HG02885 (cell line): Measurements from ENCODE around the gene IL32.

Source experiments
- ATAC-seq: cut with Tn5 transposase; IDR thresholded peaks from one replicate; pipeline ENCODE4 v1.9.1; 2021; ENCODE audit warnings: mild to moderate bottlenecking; ENCODE audit not compliant: unreplicated experiment, poor library complexity

Gene IL32, protein sequence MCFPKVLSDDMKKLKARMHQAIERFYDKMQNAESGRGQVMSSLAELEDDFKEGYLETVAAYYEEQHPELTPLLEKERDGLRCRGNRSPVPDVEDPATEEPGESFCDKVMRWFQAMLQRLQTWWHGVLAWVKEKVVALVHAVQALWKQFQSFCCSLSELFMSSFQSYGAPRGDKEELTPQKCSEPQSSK

DNA sequence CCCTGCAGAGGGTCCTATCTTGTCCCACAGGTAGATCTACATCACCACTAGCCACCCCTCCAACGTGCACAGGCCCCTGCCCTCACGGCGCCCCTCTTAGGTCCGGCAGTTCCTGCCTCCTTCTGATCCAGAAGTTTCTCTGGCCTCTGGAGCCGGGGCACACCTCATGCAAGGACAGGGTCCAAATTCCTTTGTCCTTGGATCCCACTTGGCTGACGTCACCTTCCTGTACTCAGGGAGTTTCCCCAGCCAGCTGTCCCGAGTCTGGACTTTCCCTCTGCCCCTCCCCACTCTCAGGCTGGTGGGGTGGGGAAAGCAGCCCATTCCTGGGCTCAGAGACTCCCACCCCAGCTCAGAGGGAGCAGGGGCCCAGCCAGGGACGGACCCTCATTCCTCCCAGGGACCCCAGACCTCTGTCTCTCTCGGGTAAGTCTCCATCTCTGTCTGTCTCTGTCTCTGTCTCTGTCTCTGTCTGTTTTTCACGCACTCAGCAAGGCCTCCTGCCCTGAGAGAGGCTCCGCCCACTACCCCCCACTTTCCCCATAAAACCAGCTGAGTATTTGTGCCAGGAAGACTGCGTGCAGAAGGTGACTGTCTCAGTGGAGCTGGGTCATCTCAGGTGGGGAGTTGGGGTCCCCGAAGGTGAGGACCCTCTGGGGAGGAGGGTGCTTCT is at the start of gene IL32:
IL32 (plus strand) TSS at position 572 of the 673 bp plus-strand sequence. CDS start 172 bp downstream, outside the sequence.
- no peak for ATAC-seq

DNA sequence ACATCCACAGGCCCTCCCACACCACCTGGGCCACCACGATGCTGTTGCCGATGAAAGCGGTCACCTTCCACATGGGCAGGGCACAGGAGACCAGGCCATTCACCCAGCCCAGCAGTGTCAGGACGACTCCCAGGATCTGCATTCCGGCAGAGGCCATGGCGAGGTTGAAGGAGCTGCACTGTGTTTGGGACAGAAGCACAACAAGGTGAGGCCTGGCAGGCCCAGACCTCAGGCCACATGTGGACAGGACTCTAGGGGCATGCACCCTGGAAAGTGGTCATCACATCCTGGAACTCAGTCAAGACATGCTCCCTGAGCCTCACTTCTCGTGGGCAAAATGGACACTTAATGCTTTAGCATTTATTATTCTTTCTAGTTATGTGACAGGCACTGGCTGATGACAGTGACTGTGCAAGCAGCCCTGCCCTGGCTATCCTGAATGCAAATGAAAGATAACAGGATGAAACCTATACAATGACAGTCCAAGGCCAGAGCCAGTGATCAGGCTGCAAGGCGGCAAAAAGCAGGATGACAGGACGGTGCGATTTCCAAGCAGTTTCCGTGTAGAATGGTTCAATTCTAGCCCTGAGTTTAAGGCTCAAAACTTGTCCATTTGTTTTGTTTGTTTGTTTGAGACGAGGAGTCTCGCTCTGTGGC is 49.4 kb upstream of the IL32 start:
- ATAC-seq, result no peak

DNA sequence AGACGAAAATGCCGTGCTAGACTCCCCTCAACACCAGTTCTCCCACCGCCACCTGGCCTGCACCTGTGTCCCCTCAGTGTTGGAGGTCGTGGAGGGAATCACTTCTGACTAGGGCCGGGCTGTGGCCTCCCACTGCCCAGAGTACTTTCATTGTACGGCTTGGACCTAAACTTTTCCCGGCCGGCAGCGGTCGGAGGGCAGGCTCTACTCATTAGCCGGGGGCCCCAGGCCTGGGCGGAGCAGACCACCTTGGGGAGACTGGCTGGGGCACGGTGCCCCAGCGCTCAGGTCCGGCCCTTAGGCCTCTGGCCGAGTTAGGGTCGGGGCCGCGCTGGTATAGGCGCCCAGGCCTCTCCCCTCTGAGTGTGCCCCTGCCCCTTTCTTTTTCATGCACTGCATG is 48.1 kb upstream of the IL32 start:
- ATAC-seq, result no peak

DNA sequence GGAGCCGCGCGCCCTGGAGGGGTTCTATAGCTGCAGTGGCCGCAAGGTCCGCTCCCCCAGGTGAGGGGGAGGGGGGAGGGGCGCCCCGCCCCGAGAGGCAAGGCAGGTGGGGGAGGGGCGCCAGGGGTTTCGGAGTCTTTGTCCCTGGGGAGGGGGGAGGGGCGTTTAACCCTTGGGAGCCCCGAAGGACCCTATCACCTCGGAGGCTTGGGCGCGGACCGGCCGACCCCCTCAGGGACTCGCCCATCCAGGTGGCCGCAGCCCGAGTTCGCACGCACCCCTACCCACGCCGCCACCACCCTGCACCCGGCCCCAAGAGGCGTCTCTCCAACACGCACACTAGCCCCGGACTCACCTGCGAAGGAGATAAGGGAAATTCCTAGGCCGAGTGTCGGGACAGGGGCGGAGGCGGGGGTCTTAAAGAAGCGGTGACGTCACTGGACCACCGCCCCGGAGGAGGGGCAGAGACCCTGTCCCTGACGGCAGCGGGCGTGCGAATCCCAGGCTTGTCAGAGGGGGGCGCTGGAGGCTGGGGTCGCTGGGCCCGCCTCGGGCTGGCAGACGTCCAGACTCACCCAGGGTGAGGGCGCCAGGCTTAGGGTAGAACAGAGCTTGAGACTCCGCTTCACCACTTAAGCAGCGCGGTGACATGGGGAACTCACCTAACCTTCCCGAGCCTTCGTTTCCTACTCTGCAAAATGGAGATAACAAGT is 47.5 kb upstream of the IL32 start, which contains the start of gene CLDN6:
CLDN6 (minus strand) TSS at position 390 of the 713 bp plus-strand sequence. CDS start 2,162 bp downstream, outside the sequence.
- ATAC-seq, result no peak

DNA sequence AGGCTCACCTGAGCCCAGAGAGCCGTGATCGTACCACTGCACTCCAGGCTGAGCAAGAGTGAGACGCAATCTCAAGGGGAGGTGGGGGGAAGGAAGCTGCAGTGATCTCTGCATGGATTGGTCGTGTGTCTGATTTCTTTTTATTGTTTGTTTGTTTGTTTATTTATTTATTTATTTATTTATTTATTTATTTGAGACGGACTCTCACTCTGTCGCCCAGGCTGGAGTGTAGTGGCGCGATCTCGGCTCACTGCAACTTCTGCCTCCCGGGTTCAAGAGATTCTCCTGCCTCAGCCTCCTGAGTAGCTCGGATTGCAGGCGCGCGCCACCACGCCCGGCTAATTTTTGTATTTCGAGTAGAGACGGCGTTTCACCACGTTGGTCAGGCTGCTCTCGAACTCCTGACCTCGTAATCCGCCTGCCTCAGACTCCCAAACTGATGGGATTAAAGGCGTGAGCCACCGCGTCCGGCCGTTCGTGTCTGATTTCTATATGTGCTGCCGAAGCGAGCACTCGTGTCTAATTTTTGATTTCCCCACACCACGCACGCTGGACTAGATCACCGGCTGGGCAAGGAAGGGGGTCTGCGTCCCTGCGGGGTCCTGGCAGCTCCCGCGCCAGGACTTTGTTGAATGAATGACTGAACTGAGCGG is 45.7 kb upstream of the IL32 start:
- ATAC-seq, result no peak

DNA sequence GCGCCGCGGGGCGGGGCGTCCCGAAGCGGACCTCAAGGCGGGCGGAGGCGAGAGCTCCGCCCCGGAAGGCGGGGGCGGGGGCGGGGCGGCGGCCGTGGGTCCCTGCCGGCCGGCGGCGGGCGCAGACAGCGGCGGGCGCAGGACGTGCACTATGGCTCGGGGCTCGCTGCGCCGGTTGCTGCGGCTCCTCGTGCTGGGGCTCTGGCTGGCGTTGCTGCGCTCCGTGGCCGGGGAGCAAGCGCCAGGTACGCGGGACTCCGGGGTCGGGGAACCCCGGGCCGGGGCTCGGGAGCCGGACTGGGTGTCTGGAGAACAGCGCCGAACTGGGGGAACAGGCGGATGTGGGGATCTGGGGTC is 45.2 kb upstream of the IL32 start, which contains the start of gene TNFRSF12A:
TNFRSF12A (plus strand) TSS at position 122 of the 357 bp plus-strand sequence; CDS start at position 152, 30 bp downstream.
- ATAC-seq, result no peak

DNA sequence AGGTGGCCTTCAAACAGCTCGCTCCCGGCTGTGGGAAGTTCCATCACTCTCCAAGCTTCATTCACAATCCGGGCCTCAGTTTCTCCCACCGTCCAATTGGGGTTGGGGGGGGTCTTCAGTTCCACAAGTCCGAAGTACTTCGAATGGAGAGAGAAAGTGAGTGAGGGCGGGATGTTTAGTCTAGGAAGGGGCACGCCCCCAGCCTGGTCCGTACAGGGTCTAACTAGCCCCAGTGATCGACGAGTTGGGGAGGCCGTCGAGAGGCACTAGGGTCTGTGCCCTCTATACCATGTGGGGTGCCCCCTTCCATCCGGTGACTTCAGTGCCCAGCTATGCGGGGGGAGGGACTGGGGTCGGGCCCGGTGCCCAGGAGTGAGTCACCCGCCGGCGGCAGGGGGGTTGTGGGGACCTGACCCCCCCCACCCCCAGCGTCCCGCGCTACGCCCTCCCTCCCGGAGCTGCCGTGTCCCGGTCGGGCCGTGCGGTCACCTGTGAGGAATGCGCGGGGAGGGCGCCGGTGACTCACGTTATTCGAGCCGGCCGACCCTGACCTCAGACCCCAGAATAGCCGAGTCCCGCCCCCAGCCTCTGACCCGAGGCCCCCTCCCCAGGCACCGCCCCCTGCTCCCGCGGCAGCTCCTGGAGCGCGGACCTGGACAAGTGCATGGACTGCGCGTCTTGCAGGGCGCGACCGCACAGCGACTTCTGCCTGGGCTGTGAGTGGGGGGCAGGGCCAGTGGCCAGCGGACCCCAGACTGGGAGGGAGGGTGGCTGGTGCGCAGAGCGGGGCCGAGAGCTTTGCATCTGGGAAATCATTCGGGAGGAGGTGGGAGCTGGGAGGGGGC is 44.6 kb upstream of the IL32 start:
- ATAC-seq, result no peak

DNA sequence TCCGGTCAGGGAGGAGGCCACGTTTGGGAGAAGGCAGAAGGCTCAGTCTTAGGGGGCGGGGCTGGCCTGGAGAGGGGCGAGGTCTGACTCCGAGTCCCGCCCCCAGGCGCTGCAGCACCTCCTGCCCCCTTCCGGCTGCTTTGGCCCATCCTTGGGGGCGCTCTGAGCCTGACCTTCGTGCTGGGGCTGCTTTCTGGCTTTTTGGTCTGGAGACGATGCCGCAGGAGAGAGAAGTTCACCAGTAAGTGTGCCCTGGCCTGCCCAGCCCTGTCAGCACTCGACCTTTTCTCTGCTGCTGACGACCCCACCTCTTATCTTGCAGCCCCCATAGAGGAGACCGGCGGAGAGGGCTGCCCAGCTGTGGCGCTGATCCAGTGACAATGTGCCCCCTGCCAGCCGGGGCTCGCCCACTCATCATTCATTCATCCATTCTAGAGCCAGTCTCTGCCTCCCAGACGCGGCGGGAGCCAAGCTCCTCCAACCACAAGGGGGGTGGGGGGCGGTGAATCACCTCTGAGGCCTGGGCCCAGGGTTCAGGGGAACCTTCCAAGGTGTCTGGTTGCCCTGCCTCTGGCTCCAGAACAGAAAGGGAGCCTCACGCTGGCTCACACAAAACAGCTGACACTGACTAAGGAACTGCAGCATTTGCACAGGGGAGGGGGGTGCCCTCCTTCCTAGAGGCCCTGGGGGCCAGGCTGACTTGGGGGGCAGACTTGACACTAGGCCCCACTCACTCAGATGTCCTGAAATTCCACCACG is 43.8 kb upstream of the IL32 start:
- ATAC-seq, result no peak

DNA sequence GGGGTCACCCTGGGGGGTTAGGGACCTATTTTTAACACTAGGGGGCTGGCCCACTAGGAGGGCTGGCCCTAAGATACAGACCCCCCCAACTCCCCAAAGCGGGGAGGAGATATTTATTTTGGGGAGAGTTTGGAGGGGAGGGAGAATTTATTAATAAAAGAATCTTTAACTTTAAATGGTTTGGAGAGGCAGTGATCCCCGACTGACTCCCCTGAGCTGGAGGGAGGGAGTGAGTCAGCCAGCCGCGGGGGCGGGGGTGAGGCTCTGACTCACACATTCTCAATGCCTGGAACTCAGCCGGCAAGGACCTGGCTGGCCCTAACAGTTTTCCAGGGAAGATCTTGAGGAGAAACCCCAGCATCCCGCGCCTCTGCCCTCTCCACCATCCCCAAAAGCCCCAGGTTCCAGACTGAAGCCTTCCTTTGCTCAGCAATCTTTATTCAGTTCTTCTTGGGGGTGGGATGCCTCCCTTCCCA is 43.2 kb upstream of the IL32 start:
- no peak for ATAC-seq

DNA sequence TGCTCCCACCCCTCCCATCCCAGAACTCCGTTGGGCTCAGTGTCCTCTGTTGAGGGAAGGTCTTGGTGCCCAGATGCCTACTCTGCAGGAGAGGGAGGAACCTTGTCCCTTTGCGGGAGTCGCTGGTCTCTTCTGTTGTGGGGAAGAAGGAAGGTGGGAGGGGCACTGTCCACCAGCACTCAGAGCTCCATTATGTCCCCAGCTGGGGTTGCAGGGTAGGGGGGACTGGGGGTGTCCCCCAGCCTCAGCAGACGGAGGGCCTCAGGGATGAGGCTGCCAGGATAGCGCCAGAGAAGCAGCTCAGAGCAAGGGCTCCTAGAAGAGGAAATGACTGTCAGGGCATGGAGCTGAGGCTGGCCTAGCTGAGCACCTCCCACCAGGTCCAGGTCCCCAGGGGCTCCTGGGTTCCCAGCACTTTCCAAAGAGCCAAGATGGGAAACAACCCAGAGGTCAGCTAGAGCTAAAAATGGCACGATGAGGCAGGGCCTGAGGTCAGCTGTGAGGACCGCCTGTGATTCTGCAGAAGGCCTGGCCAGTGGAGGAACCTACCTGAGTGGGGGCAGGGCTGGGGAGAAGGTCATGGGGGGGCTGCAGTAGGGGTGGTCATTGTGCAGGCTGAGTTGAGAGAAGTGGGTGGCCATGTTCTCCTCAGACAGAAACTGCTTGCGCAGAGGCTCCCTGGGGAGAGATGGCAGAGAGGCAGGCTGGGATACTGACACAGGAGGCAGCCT is 42.6 kb upstream of the IL32 start:
- no peak for ATAC-seq

DNA sequence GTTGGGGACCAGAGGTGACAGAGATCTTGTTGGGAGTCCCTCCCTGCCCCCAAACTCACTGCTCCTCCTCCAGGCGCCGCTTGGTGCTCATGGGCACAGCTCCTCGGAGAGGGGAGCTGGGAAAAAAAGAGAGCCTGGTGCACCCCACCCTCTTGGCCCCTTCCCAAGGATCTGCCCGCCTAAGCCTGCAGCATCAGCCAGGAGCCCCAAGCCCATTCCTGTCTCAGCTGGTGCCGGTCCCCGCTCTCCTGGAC is 42.1 kb upstream of the IL32 start:
- no peak for ATAC-seq

DNA sequence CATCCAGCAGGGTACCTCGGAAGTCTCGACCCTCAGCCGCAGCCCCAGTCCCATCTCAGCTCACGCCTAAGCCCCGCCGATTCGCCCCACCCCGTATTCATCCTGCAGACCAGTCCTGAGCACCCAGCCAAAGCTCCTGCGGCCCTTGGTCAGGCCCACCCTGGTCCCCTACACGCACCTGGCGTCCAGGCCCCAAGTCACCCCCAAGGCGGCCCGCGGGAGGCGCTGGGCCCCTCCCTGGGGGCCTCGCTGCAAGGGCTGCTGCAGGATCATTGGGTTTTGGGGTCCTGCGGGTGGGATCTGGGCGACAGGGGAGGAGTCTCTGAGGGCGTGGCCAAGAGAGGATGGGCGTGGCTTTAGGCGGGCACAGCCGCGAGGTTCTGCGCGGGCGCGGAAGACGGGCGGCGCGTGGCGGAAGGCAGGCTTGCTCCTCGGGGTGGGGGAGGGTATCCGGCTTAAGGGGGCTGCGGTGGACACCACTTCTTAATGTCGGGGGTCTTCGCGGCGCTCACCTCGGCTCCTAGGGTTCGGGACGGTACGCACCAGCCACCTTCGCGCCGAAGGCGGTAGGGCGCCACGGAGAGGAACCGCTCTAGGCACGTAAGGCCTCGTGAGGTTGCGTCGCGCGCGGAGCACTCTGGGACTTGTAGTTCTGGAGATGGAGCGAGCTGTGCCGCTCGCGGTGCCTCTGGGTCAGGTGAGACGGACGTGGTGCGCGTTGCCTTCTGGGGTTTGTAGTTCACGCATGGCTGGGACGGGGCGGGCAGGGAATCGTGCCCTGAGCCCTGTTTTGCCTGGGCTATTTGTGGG is 41.6 kb upstream of the IL32 start, which contains the start of the genes HCFC1R1 and THOC6:
HCFC1R1 (minus strand) TSS at position 274 of the 810 bp plus-strand sequence; CDS start at position 273, 1 bp downstream.
THOC6 (plus strand) TSS at position 367 of the 810 bp plus-strand sequence; CDS start at position 659, 292 bp downstream.
- peak; percentile 80 for ATAC-seq

DNA sequence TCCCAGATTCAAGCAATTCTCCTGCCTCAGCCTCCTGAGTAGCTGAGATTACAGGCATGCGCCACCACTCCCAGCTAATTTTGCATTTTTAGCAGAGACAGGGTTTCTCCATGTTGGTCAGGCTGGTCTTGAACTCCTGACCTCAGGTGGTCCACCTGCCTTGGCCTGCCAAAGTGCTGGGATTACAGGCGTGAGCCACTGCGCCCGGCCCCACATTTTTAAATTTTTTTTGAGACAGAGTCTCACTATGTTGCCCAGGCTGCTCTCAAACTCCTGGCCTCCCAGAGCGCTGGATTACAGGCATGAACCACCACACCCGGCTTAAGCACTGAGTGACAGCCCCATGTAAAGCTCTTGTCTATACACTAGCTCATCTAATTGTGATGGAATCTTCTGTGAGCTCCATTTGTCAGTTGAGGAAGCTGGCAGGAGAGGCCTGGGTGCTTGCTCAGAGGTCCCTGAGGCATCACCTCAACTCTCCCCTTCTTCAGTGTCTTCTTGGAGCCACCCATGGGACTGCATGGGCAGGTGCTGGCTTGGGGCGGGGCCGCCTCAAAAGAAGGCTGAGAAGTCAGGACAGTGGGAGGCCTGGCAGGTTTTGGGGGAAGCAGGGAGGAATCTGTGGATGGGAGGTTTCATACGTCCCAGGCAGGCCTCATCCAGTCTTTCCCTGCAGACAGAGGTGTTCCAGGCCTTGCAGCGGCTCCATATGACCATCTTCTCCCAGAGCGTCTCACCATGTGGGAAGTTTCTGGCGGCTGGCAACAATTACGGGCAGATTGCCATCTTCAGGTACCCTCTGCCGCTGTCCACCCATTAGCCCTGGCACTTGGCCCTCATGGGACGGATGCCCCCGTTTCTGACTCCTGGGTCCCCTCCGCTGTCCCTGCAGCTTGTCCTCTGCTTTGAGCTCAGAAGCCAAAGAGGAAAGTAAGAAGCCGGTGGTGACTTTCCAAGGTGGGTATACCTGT is 40.1 kb upstream of the IL32 start:
- ATAC-seq, result no peak

DNA sequence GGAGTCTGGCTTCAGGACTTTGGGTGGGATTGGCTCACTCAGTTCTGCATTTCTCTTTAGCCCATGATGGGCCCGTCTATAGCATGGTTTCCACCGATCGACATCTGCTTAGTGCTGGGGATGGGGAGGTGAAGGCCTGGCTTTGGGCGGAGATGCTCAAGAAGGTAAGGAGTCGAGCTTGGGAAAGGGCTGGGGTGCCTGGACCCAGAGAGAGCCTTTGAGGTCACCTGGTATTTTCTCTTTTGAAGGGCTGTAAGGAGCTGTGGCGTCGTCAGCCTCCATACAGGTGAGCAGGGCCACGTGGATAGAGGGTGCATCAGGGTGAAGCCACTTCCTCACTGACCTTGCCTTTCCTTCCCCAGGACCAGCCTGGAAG is 39.4 kb upstream of the IL32 start:
- no peak for ATAC-seq

DNA sequence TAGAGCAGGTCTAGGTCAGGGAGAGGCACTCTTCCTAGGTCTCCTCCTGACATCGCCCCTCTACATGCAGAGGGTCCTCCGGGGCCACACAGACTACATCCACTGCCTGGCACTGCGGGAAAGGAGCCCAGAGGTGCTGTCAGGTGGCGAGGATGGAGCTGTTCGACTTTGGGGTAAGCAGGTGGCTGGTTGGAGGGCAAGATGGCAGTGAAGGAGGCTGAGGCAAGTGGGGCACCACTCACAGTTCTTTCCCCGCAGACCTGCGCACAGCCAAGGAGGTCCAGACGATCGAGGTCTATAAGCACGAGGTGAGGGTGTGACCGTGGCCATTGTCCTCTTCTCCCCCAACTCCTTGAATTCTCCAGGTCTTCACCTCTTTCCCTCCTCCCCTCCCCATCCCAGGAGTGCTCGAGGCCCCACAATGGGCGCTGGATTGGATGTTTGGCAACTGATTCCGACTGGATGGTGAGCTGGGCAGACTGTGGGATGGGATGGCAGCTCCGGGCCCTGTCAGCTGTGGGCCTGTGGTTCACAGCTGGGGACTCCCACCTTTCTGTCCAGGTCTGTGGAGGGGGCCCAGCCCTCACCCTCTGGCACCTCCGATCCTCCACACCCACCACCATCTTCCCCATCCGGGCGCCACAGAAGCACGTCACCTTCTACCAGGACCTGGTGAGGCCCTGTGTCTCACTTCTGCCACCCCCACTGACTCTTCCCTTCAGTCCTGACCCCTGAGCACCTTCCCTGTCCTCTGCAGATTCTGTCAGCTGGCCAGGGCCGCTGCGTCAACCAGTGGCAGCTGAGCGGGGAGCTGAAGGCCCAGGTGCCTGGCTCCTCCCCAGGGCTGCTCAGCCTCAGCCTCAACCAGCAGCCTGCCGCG is 38.6 kb upstream of the IL32 start:
- ATAC-seq, result no peak
